ENCODE data around the gene ZNF276.
"Not testable (repeated sequence)": the region's sequence is repeated elsewhere in the genome, so short reads cannot be mapped to it uniquely, and the experiment has no call there.

DNA sequence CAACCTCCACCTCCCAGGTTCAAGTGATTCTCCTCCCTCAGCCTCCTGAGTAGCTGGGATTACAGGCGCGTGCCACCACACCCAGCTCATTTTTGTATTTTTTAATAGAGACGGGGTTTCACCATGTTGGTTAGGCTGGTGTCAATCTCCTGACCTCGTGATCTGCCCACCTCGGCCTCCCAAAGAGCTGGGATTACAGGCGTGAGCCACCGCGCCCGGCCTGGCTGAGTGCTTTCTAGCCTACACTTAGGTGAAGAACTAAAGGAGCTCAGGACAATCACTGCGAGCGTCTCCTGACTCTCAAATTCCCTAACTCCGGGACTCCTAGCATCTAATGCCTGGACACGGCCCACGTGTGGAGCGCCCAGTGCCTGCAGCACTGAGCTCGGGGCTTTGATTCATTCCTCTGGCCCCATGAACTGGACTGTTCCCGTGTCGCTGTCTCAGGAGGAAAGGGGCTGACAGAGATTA lies 21.7 kb upstream of the ZNF276 start:
- TF ChIP-seq, protein P1, sequence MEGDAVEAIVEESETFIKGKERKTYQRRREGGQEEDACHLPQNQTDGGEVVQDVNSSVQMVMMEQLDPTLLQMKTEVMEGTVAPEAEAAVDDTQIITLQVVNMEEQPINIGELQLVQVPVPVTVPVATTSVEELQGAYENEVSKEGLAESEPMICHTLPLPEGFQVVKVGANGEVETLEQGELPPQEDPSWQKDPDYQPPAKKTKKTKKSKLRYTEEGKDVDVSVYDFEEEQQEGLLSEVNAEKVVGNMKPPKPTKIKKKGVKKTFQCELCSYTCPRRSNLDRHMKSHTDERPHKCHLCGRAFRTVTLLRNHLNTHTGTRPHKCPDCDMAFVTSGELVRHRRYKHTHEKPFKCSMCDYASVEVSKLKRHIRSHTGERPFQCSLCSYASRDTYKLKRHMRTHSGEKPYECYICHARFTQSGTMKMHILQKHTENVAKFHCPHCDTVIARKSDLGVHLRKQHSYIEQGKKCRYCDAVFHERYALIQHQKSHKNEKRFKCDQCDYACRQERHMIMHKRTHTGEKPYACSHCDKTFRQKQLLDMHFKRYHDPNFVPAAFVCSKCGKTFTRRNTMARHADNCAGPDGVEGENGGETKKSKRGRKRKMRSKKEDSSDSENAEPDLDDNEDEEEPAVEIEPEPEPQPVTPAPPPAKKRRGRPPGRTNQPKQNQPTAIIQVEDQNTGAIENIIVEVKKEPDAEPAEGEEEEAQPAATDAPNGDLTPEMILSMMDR (IDR thresholded peaks at IDR 0.05; ENCODE audit: control extremely low read depth in 1 of 3, insufficient read depth in 1 of 3, low read depth in 1 of 3, low read length in 3 of 3), result not testable (repeated sequence)
- TF ChIP-seq JUN (IDR thresholded peaks at IDR 0.05; ENCODE audit: low read depth, low read length); CBX8 (IDR thresholded peaks at IDR 0.05; ENCODE audit: borderline replicate concordance, low read depth, low read length); SIN3A (conservative IDR thresholded peaks at IDR 0.05 in 1 of 2, IDR thresholded peaks at IDR 0.05 in 1 of 2; ENCODE audit: low read depth in 1 of 2, low read length in 2 of 2); RXRA (IDR thresholded peaks at IDR 0.05; ENCODE audit: insufficient read depth, low read depth, low read length): not testable (repeated sequence)

Measured in H1 (cell line).